Subcutaneous adipose tissue (tissue), 4 donors: ENCODE results near the gene VAV1. TPM values are rescaled to one million over a fixed set of nuclear protein-coding genes. Genes with fewer than 3 reads are reported as not detected.

Source experiments
- CTCF ChIP-seq: fragments of 450-650 bp; IDR thresholded peaks from one replicate; pipeline ENCODE4 v1.5.1; 2016; ENCODE audit warnings: low read depth, mild to moderate bottlenecking, control low read depth, antibody characterized with exemption, moderate library complexity
- total RNA-seq, 4 donors: library from RNA; depleted of rRNA; stranded (reverse); fragments of >200 nt; gene quantifications; one replicate each; pipeline ENCODE4 v1.1.0, GENCODE V29; 2016

VAV1 gene
- total RNA-seq, 4 donors from 2014 or later = 6.4 to 16.8 (median 11.2) TPM

- TF ChIP-seq CTCF = no peak
These were observed 49.3 kb downstream of the VAV1 start for GRCh38 chr19:6821639-6822310.

GRCh38 chr19:6822311-6822670 lies 49.8 kb downstream of the VAV1 start:
- TF ChIP-seq CTCF = no peak

GRCh38 chr19:6825076-6825774 lies 52.7 kb downstream of the VAV1 start:
- TF ChIP-seq CTCF = no peak

GRCh38 chr19:6826281-6826920 lies 53.9 kb downstream of the VAV1 start:
- no peak for TF ChIP-seq CTCF

GRCh38 chr19:6828306-6828697 lies 55.8 kb downstream of the VAV1 start:
- TF ChIP-seq CTCF = no peak

- no peak for TF ChIP-seq CTCF
These were observed 56.5 kb downstream of the VAV1 start for GRCh38 chr19:6828698-6829633.
